GM12891 (cell line): ENCODE measurements around the gene SNAPC2.

ENCODE experiments used
- POLR2A ChIP-seq: IDR thresholded peaks from 2 replicates; pipeline ENCODE4 v1.6.1; 2011; ENCODE audit warnings: low read depth, low read length, control low read depth
- POLR2AphosphoS5 ChIP-seq: IDR thresholded peaks from 2 replicates; pipeline ENCODE4 v1.6.1; 2011; ENCODE audit warnings: low read depth, low read length, control low read depth
- SPI1 ChIP-seq: IDR thresholded peaks from 2 replicates; pipeline ENCODE4 v1.6.1; 2011; ENCODE audit warnings: low read depth, low read length, control low read depth
- TAF1 ChIP-seq: IDR thresholded peaks from 2 replicates; pipeline ENCODE4 v1.6.1; 2011; ENCODE audit warnings: low read depth, low read length, control low read depth

DNA sequence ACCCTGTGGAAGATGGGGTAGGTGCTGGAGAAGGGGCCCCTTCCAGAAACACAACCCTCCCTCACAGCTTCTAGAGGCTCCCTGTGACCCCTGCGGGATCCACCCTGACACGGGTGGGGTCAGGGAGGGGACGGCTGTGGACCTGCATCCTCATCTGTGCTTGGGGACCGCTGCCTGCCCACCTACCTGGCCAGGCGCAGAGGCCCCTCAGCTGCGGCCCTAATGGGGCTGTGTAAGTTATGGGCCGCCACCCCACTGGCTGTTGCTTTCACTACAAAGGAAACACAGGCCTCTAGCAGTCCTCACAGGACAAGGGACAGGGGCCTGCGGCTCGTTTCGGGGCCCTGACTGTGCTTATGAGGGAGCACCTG, 12.8 kb downstream of the SNAPC2 start:
- no peak for TF ChIP-seq TAF1
- no peak for TF ChIP-seq POLR2A
- TF ChIP-seq POLR2AphosphoS5, result no peak
- no peak for TF ChIP-seq SPI1
